Posterior cingulate gyrus (tissue), 11 donors: Measurements from ENCODE around the gene CDCP2.

Source experiments
- DNase-seq, 10 donors: peaks; one replicate each; pipeline versions ENCODE4 v3.0.0 to v3.0.0-alpha.2; 2020 to 2021; ENCODE audit warnings: mixed read lengths in 3 of 10
- intact Hi-C: fragments of 100-400 bp; cut with DNase I; formaldehyde crosslinking; loops from one replicate; pipeline ENCODE4 v1.15.1; 2023

CDCP2 gene

GRCh38 chr1:54139711-54140110 is 13.1 kb downstream of the CDCP2 start:
- peak in 2 of 10 donors; percentile 56 to 67 for DNase-seq
- intact Hi-C loops, result no loop called here

- intact Hi-C loops, result no loop called here
- DNase-seq, result peak in 2 of 10 donors; percentile 8 to 26
Measured at GRCh38 chr1:54138994-54139393, 13.8 kb downstream of the CDCP2 start.

- DNase-seq, result peak in 2 of 10 donors; percentile 58 to 59
- intact Hi-C loops, result no loop called here
Measured at GRCh38 chr1:54137534-54138061, 15.2 kb downstream of the CDCP2 start.

GRCh38 chr1:54136963-54137533 is 15.8 kb downstream of the CDCP2 start:
- DNase-seq, result peak in 1 of 10 donors; percentile 2
- intact Hi-C loops, result no loop called here

- intact Hi-C loops, result no loop called here
Measured at GRCh38 chr1:54136269-54136896, 16.4 kb downstream of the CDCP2 start.

GRCh38 chr1:54135436-54136120 is 17.2 kb downstream of the CDCP2 start:
- intact Hi-C loops, result no loop called here
- peak in 2 of 10 donors; percentile 6 to 13 for DNase-seq

More at GRCh38 chr1:54136269-54136896, 16.4 kb downstream of the CDCP2 start:
- DNase-seq, result peak in 2 of 10 donors; percentile 74 to 84

- intact Hi-C loops, result no loop called here
Measured at GRCh38 chr1:54134295-54134694, 18.5 kb downstream of the CDCP2 start.

GRCh38 chr1:54132495-54132894 is 20.3 kb downstream of the CDCP2 start:
- intact Hi-C loops, result no loop called here
- peak in 1 of 10 donors; percentile 15 for DNase-seq

More at GRCh38 chr1:54134295-54134694, 18.5 kb downstream of the CDCP2 start:
- peak in 2 of 10 donors; percentile 21 to 34 for DNase-seq

- intact Hi-C loops, result no loop called here
Measured at GRCh38 chr1:54131419-54131818, 21.4 kb downstream of the CDCP2 start.

GRCh38 chr1:54129858-54130257 is 22.9 kb downstream of the CDCP2 start:
- intact Hi-C loops, result no loop called here
- peak in 1 of 10 donors; percentile 35 for DNase-seq

More at GRCh38 chr1:54131419-54131818, 21.4 kb downstream of the CDCP2 start:
- no peak for DNase-seq

- peak in 1 of 10 donors; percentile 19 for DNase-seq
- intact Hi-C loops, result no loop called here
Measured at GRCh38 chr1:54127594-54128300, 25.1 kb downstream of the CDCP2 start.

GRCh38 chr1:54126271-54126815 is 26.5 kb downstream of the CDCP2 start:
- intact Hi-C loops, result no loop called here
- no peak for DNase-seq

GRCh38 chr1:54125386-54126070 is 27.3 kb downstream of the CDCP2 start:
- intact Hi-C loops, result no loop called here
- DNase-seq, result peak in 2 of 10 donors; percentile 69 to 85

GRCh38 chr1:54124906-54125305 is 27.9 kb downstream of the CDCP2 start:
- intact Hi-C loops, result no loop called here
- peak in 2 of 10 donors; percentile 31 to 72 for DNase-seq

- intact Hi-C loops, result no loop called here
Measured at GRCh38 chr1:54124472-54124871, 28.3 kb downstream of the CDCP2 start.

GRCh38 chr1:54122992-54123391 is 29.8 kb downstream of the CDCP2 start:
- intact Hi-C loops, result no loop called here
- DNase-seq, result peak in 2 of 10 donors; percentile 33 to 55

More at GRCh38 chr1:54124472-54124871, 28.3 kb downstream of the CDCP2 start:
- peak in 1 of 10 donors; percentile 24 for DNase-seq

- DNase-seq, result peak in 2 of 10 donors; percentile 80 to 86
- intact Hi-C loops, result no loop called here
Measured at GRCh38 chr1:54122135-54122751, 30.6 kb downstream of the CDCP2 start.

- peak; percentile 70 to 98 (median 86) for DNase-seq
- intact Hi-C loops, result loop anchor here (1.0 kb wide), 1 partner anchor 368 kb away; no protein-coding TSS in a partner anchor
Measured at GRCh38 chr1:54121482-54122134, 31.2 kb downstream of the CDCP2 start.
